ENCODE data around the gene KRT16.
A peak's percentile ranks its signal among the peaks of the same experiment; 100 is the strongest.
"Not testable (repeated sequence)": the region's sequence is repeated elsewhere in the genome, so short reads cannot be mapped to it uniquely, and the experiment has no call there.

KRT16 gene

DNA sequence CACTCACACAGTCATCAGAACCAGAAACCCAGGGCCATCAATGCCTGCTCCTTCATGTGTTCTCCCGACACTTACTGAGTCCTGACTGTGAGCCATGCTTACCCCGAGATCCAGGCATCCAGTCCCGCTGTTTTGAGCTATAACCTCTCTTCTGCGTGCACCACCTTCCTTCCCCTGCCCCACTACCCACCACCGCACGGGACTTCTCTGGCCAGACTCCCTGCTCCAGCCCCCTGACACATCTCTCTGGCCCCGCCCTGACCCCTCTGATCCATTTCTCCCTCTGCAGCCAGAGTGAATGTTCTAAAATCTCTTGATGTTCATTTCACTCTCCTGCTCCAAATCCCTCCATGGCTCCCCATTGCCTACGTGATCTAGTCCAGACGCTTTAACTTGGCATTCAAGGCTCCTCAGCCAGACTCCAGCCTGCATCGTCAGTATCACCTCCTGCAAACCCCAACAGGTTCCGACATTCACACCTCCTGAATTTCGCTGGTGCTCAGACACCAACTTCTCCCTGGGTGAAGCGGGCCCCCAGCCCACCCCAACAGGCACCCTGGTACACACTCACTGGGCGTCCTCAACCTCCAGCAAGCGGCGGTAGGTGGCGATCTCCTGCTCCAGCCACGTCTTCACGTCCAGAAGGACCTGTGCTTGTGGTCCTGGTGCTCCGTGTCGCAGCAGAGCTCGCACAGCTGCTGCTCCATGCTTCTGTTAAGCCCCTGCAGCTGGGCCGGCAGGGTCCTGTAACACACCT, 14.9 kb upstream of the KRT16 start:
- no peak for DNase-seq

DNA sequence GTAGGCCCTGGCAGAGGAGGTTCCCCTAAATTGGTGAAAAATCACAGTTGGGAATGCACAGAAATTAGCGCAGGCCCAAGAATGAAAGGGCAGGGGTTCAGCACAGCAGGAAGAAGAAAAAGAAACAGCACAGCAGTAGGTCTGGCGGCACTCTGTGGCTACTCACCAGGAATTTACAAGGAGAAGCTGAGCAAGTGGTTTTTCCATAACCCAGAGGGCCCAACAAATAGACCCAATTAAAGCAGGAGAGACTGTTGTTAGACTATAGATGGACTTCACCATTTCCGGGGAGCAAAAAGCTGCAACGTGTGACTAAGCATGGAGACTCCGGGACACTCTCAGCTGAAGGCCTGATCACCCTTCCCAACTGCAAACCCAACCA, 14.3 kb upstream of the KRT16 start:
- DNase-seq, result not testable (repeated sequence)

DNA sequence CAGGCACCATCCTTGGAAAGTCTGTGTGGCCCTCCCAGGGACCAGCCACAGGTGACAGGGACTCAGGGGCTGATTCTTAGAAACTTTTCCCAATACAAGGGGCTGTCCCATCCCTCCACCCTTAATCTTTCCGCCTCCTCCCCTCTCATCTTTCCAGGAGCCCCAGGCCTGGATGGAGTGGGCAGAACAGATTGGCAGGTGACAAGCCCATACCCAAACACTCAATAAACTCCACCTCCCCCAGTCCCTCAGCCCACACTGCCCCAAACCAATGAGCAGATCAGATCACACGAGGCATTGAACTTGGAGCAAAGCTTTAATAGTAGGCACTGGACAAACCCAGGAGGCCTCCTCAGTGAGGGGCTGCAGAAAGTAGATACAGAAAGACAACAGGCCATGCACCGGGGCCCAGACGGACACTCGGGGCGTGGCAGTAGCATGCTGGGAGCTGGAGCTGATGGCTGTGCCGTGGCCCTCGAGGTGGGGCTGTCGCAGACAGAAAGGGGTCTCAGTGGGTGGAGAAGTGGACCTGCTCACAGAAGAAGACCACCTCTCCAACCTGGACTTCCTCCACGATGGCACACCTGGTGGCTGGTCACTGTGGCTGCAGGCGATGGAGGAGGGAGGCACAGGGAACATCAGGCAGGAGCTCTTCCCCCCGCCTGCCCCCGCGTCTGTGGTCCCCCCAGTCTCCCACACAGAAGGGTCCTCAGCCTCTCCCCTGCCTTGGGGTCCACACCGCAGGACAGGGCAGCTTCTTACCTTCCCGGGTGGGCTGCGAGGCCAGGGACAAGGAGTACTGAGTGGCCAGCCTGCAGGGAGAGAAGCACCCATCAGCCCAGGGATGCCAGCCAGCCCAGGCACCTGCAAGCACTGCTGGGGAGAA, 13.7 kb upstream of the KRT16 start:
- not testable (repeated sequence) for DNase-seq

DNA sequence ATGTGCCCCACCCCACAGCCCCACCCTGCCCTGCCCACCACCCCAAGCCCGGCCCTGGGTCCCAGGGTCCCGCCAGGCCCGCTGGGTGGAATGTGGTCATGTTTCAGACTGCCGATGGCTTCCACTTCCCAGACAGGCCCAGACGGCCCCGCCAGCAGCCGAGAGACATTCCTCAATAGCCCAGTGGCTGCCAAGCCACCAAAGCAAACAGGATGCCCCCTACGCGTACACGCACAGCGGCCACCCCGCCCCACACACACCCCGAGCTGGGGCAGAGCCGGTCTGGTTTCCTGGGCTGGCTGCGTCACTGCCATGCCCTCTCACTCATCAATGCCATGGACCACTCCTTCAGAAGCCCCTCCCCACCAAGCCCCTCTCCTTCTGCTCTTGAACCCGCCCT, 13.0 kb upstream of the KRT16 start:
- no peak for DNase-seq

DNA sequence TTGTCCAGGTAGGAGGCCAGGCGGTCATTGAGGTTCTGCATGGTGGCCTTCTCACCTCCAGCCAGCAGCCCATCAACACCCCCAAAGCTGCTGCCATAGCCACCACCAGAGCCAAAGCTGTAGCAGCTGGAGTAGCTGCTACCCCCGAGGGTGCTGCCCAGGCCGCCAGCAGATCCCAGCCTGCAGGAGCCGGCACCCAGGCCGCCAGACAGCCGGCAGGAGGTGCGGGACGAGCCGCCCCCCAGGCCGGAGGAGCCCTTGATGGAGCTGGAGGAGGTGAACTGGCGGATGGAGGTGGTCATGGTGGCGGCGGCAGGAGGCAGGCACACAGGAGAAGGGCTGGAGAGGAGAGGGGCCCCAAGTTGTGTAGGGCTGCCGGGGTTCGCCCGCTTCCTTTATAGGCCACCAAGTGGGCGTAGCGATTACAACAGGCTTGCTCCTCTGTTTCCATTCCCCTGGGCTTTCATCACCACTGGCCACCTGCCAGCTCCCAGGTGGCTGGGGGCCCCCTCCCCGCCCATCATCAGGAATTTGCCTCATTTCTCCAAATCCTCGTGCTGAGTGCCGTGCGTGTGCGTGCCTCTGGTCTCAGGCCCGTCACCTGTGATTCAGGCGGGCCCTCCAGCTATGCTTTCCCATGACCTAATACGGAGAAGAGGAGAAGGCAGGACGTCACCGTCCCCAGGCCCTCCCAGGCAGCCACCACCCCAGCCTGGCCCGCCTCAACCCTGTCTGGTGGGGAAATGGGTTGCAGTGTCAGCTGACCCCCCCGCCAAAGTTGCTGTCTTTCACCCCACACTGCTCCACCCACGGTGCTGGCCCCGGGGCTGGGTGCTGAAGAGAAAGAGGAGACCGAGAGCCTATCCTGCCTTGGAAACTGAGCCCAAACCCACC, 11.9 kb upstream of the KRT16 start, which contains the start of gene KRT17:
KRT17 (minus strand) TSS at position 368 of the 894 bp plus-strand sequence; CDS start at position 302, 66 bp downstream.
- no peak for DNase-seq

DNA sequence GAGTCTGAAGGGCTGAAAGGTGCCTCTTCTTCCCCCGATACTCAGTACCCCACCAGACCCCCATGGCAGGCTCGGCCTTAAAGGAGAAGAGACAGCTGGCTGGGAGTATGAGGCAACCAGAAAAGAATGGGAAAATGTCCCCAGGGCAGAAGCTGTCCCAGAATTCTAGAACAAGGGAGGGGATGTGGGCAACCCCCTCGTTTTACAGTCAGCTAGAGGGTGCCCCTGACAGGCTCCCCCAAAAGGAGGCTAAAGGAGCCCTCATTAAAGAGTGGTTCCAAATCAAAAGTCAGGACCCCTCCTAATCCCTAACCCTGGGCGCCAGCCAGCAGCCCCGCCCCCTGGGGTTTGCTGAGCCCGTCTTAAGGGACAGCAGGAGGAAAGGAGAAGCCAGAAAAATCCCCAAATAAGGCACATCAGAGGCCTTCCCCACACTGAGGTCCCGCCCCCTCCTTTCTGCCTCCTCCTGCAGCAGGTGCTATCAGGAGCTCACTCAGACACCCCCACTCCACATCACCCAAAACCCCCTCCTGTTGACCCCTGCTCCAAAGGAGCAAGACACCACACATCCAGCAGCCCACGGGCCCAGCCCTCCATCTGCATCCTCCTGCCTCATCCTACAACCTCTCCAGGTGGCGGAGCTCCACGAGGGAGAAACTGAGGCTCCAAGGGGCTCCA, 10.8 kb upstream of the KRT16 start:
- DNase-seq, result not testable (repeated sequence)

DNA sequence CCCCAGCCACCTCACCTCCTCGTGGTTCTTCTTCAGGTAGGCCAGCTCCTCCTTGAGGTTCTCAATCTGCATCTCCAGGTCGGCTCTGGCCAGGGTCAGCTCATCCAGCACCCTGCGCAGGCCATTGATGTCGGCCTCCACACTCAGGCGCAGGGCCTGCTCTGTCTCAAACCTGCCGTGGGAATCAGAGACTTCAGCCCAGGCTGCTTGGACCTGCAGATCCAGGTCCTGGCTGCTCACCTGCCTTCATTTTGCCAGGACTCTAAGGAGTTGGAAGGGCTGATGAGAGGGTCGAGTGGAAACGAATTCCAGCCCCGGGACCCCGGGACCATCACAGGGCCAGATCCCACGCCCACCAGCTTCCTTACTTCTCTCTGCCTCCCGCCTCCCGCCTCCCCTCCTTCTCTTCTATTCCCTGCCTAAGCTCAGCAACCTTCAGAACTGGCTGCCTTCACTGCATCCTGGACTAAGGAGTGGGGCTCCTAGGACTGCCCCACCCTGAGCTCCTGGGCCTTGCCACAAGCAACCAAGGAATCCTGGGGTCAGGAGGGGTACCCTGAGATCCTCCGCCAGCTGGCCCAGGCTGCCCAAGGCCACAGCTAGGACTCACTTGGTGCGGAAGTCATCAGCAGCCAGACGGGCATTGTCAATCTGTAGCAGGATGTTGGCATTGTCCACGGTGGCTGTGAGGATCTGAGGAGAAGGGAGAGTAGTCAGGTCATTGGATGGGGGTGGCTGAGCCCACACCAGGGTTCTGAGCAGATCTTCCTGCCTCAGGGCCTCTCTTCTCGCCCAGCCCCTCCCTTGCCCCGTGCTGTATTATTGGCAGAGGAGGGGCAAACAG, 10.0 kb upstream of the KRT16 start:
- DNase-seq, result not testable (repeated sequence)

DNA sequence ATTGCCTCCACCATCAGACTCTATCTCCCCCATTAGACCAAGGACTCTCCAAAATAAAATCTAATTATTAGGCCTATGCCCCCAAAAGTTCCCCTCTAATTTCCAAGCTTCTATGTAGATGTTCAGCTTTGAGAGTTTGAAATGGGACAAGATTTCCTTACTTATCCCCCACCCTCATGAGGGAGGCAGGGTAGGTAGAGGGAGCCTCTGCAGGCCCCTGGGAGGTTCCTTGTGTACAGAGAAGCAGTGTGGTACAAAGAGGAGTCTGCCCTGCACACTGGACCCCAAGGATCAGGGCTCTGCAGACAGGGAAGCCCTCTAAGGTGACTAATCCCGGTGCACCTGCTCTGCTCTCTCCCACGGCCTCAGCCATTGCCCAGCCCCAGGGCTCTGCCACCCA, 9.3 kb upstream of the KRT16 start:
- no peak for DNase-seq

DNA sequence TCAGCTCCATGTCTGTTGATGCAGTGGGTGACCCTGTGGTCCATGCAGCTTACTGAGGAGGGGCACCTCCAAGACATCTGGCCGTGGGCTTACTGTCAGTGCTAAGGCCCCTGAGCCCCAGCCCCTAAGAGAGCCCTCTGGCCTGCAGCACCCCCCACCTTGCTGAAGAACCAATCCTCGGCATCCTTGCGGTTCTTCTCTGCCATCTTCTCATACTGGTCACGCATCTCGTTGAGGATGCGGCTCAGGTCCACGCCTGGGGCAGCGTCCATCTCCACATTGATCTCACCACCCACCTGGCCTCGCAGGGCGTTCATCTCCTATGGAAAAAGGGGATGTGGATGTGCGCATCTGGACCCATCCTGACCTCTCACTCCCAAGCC, 8.9 kb upstream of the KRT16 start:
- DNase-seq, result not testable (repeated sequence)

DNA sequence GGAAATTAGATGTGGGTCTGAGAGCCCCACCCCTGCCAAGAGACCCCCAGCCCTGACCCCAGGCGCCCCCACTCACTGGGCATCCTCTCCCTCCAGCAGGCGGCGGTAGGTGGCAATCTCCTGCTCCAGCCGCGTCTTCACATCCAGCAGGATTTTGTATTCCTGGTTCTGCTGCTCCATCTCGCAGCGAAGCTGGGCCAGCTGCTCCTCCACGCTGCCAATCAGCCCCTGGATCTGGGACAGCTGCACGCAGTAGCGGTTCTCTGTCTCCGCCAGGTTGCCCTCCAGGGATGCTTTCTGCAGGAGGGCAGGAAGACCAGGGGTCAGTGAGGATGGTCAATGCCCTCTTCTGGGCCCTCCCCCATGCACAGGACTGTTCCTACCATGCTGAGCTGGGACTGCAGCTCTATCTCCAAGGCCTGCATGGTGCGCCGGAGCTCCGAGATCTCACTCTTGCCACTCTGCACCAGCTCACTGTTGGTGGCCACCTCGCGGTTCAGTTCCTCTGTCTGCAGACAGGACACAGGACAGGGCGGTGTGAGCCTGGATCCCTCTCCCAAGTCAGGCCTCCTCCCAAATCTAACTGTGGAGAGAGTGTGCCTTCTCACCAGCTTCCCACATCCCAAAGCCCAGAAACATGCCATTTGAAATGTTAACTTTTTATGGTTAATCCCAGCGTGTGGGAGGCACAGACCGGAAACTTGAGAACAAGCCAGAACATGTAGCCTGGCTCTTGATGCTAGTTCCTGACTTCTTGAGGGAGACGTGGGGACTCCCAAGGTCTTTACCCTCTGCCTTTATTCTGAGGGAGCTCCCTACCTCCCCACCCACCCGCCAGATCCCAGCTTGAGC, 8.2 kb upstream of the KRT16 start:
- no peak for DNase-seq

DNA sequence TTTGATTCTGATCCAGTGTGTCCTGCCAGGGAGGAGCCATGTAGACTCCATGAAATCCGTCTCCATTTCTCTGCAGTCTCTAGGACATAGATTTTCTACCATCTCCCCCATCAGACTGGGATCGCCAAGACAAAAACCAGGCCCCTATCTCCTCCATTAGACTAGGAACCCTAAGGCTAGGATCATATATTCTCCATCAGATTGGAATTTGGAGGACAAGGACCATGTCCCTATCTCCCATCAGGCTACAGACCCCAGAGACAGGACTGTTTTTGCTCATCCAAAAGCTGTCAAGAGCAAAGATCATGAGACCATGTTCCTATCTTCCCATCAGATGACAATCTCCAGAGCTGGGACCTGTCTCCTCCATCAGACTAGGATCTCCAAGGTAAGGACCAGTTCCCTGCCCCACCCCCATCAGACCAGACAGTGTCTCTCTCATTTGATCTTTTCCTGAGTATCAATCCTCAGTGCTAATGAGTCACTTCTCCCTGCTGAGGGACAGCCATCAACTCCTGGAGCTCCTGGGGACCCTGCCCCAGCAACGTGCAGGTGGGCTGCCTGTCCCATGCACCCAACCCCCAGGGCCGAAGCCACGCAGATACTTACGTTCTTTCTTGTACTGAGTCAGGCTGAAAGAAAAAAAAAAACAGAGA, 7.5 kb upstream of the KRT16 start:
- DNase-seq, result not testable (repeated sequence)

DNA sequence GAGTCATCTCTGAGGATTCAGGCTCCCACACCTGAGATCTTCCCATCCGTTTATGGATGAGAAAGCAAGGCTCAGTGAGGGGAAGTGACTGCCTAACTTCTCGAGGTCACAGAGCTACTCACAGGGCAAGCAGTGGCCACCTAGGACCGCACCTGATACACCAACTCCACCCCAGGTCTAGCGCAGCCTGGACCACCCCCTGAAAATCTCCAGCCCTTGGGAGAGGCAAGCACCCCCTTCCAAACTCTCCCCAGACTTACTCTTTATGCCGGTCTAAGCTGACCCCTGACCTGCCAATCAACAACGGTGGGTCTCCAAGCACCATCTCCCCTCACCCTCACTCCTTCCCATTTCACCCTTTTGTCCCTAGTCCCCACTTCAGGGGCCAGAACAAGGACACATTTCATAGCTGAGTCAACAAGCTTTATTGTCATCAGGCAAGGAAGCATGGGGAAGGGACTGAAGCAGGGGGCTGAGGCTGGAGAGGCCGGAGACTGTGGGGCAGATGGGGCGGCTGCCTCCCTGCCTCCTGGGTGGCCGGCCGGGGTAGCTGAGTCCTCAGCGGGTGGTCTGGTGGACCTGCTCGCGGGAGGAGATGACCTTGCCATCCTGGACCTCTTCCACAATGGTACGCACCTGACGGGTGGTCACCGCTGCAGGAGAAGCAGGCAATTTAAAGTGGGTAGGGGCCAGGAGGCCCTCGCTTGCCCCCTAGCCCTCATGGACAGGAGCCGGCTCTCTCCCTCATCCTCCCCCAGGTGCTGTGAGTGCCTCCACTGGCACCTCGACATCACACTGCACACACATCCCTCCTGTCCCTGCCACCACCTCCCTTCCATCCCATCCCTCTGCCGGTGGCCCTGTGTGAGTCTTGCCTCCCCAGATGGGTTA, 6.7 kb upstream of the KRT16 start:
- DNase-seq, result no peak

DNA sequence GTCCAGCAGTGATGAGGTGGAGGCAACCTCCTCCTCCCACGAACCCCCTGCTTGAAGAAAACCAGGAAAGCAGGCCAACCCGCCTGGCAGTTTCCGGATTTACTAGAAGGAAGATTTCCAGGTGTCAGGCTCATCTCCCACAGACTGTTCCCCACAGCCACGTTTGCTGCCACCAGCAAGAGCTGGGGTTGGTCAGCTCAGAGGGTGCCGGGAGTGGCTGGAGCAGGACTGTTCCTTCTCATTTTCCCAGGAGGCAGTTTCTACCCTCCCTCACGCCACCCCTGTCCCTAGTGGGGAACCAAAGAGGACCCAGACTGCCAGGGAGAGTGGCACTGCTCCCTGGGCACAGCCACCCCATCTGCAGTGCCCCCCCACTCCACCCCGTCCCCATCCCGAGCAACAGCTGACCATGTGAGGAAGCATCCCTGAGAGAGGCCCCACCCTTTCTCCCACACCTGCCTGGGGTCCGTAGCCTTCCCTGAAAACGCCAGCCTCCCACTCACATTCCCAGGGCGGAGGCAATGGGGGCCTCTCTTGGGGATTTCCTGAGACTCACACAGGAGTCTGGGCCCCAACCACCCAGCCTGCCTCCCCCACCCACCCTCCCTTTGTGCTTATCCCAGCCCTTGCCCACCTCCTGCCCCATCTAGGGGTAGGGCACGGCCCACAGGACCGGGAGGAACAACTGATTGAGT, 5.9 kb upstream of the KRT16 start:
- DNase-seq, result no peak

DNA sequence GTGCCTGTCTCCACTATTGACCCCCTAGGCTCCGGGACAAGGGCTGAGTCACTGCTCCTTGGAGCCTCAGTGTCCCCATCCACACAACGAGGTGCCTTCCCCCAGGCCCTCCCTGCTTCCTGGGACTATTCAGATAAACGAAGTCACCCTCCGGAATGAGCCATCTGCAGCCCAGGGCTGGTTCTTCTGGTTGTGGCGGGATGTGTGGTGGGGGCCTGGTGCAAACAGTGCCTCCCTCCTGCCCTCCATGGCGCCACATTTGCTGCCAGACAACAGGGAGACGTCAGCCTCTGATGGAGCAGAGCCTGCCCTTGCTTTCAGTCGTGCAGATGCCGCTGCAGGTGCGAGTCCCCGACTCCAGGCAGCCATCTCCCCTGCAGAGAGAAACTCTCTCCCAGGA, 5.1 kb upstream of the KRT16 start:
- DNase-seq, result no peak

DNA sequence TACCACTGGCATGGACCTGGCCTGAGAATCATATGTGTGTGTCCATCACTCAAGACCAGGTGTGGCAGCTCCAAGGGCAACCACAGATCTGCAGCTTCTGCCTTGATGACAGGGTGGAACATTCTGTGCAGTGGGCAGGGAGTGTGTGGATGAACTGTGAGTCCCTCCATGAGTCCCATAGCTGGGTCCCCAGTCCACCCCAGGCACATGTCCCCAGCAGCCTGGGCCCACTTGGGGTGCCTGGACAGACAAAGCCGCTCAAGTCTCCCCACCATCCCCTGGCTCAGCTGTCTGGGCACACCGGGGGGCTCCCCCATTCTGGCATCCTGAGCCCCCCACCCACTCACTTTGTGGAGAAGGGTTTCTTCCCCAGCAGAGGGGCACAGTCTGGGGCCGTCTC, 4.6 kb upstream of the KRT16 start:
- DNase-seq, result no peak

DNA sequence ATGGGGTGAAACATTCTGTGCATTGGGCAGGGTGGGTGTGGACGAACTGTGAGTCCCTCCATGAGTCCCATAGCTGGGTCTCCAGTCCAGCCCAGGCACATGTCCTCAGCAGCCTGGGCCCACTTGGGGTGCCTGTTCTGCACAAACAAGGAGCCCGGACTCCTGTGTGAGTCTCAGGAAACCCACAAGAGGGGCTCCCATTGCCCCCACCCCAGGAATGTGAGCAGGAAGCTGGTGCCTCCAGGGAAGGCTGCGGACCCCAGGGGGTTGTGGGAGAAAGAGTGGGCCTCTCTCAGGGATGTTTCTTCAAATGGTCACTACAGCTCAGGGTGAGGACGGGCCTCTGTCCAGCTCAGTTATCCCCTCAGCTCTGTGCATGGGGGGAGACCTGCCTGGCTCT, 3.9 kb upstream of the KRT16 start:
- DNase-seq, result not testable (repeated sequence)

DNA sequence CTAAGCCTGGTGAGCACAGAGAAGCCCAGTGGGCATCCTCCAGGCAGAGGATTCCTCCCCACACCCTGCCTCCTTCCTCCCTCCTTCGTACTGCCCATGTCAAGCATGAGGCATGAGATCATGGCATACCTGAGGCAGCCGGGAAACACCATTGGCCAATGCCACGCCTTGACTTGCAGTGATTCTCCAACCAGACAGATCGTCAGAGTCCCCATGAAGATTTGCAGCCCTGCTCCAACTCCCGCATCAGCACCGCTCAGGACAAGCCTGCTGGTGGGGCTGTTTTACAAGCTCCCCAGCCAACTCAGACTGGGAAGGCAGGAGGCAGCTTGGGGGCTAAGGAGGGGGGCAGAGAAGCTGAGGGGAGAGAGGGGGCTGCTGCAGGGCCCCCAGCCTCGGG, 2.9 kb upstream of the KRT16 start:
- DNase-seq, result no peak

DNA sequence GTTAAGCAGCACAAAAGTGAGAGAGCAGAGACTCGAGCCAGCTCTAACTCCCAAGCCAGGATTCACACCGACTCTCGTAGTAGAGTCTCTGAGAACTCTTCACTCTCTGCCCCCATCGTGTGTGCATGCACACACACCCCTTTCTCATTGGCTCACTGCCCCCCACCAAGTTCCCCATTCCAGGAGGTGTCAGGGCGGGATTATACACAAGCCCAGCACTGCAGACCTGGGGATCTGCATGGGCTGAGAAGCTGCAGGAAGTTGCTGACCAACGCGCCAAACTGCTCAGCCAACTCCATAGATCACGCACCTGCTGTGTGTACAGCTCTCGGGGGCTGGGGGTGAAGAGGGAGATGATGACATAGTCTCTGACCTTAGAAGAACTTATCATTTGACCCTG, 2.2 kb upstream of the KRT16 start:
- peak; percentile 38 for DNase-seq

Measured in hematopoietic multipotent progenitor cell treated with erythropoietin and hydrocortisone succinate and interleukin-3 and kit ligand, for 4 days (in vitro differentiated cells).